22Rv1 (cell line): ENCODE measurements around the gene TCF7L2.

Source experiments
- CTCF ChIP-seq: fragments of 450-650 bp; IDR thresholded peaks from 2 replicates; pipeline ENCODE4 v1.5.1; 2017; ENCODE audit warnings: mild to moderate bottlenecking
- ZFX ChIP-seq: fragments of 450-650 bp; IDR thresholded peaks from 2 replicates; pipeline ENCODE4 v1.6.1; 2017; ENCODE audit warnings: antibody characterized with exemption, borderline replicate concordance

- TF ChIP-seq CTCF (no peak), ZFX (no peak)
These were observed 87.2 kb downstream of the TCF7L2 start for GRCh38 chr10:113037218-113037617.
